ENCODE measurements around the gene SPCS3. TPM values are rescaled to one million over a fixed set of nuclear protein-coding genes. Genes with fewer than 3 reads are reported as not detected.

The SPCS3 gene
- total and polyA plus RNA-seq, 2 of the 13 experiments (the other 11 are each of a cell fraction or from before 2014, with no cell fraction given): 26.3 to 57.0 TPM

DNA sequence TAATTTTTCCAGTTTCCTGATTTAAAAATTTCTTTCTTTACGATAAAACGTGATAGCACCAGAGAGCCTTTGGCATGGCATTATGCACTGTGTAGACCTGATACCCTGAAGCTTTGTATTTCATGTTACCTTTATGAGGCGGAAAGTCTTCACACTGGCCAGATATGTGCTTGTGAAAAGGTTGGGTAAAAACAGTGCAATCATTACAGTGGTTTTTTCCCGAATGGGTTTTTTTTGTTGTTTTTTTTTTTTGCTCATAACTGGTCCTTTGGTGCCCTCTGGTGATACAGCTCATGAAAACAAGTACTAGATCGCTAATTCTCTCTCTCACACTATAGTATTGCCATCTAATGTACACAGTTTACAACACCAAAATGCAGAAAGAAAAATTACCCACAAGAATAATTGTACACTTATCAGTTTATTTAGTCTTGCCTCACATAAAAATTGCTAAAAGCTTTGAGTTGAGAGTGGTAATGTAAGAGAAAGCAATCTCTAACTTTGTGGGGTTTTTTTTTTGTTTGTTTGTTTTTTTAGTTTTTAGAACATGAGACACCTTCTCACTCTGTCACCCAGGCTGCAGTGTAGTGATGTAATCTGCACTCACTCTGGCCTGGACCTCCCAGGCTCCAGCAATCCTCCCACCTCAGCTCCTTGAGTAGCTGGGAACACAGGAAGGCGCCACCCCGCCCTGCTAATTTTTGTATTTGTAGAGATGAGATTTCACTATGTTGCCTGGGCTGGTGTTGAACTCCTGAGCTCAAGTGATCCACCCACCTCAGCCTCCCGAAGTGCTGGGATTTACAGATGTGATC lies 21.3 kb downstream of the SPCS3 start:
- FAIRE-seq (no peak), DNase-seq (ENCODE audit: low spot score) (peak; percentile 24), ATAC-seq (peak; percentile 75)
- Histone ChIP-seq H3K9me3 (ENCODE audit: low read length) (peaks cover 21% of the 10 kb centered on the region), H3K4me2 (ENCODE audit: low read depth, low read length) (no peak overlapping the region), H3K4me1 (ENCODE audit: insufficient read depth, low read length) (no peaks in the 10 kb centered on the region), H3K4me3 (replicated peaks in 1 of 3; ENCODE audit: insufficient read depth in 1 of 3, low read depth in 2 of 3, low read length in 3 of 3) (no peak overlapping the region), H3K9ac (ENCODE audit: insufficient read depth, low read depth, low read length) (no peak overlapping the region), H3K79me2 (ENCODE audit: insufficient read depth, low read length) (no peaks in the 10 kb centered on the region), H3K36me3 (replicated peaks in 1 of 2; ENCODE audit: control insufficient read depth in 1 of 2, insufficient read depth in 2 of 2, low read length in 2 of 2) (no peaks in the 10 kb centered on the region), H4K20me1 (ENCODE audit: insufficient read depth, low read length) (no peaks in the 10 kb centered on the region), H3K27ac (ENCODE audit: extremely low read length, insufficient read depth, low read length) (no peak overlapping the region), H2AFZ (ENCODE audit: low read length) (no peak overlapping the region), H3K27me3 (ENCODE audit: control insufficient read depth in 1 of 2, insufficient read depth in 2 of 2, low read length in 2 of 2) (no peaks in the 10 kb centered on the region)
- CTCF ChIA-PET (ENCODE audit: low intra/inter-chr PET ratio, low total read pairs): interaction anchor here (1.7 kb wide), 1 partner anchor 394 kb away, joined by 7 read pairs; no protein-coding TSS in a partner anchor
- BruUV-seq (replicated peaks): no TSS peak
- in situ Hi-C loops (cut with HindIII; ENCODE audit: extremely low pct_ligation_motif_present, low pct_unique_long_range_greater_than_20kb): loop anchor here (25.0 kb wide), 3 partner anchors 204 to 404 kb away; no protein-coding TSS in a partner anchor
- intact Hi-C loops (cut with micrococcal nuclease; ENCODE audit: unreplicated experiment): loop anchor here (1.0 to 10.0 kb wide), 5 partner anchors 64 to 1576 kb away; no protein-coding TSS in a partner anchor
- TF ChIP-seq FOXA3 (CRISPR knock-in tag; IDR thresholded peaks at IDR 0.05) (no peak), SALL2 (CRISPR knock-in tag; IDR thresholded peaks at IDR 0.05) (no peak), ZNF350 (CRISPR knock-in tag; IDR thresholded peaks at IDR 0.05; ENCODE audit: borderline replicate concordance, low read depth) (no peak), ZNF878 (CRISPR knock-in tag; IDR thresholded peaks at IDR 0.05) (no peak), ZC3H13 (CRISPR knock-in tag; IDR thresholded peaks at IDR 0.05) (no peak), HNRNPH1 (optimal IDR thresholded peaks at IDR 0.05; ENCODE audit: low read depth, low read length) (no peak), ZNF12 (CRISPR knock-in tag; IDR thresholded peaks at IDR 0.05) (no peak), STAG1 (CRISPR knock-in tag; IDR thresholded peaks at IDR 0.05) (peak; percentile 66), FOXJ3 (CRISPR knock-in tag; IDR thresholded peaks at IDR 0.05; ENCODE audit: borderline replicate concordance) (no peak), SMC3 (IDR thresholded peaks at IDR 0.05; ENCODE audit: low read length) (peak; percentile 56), HNRNPL (IDR thresholded peaks at IDR 0.05; ENCODE audit: low read depth, low read length) (no peak)
- TF ChIP-seq, protein P1, sequence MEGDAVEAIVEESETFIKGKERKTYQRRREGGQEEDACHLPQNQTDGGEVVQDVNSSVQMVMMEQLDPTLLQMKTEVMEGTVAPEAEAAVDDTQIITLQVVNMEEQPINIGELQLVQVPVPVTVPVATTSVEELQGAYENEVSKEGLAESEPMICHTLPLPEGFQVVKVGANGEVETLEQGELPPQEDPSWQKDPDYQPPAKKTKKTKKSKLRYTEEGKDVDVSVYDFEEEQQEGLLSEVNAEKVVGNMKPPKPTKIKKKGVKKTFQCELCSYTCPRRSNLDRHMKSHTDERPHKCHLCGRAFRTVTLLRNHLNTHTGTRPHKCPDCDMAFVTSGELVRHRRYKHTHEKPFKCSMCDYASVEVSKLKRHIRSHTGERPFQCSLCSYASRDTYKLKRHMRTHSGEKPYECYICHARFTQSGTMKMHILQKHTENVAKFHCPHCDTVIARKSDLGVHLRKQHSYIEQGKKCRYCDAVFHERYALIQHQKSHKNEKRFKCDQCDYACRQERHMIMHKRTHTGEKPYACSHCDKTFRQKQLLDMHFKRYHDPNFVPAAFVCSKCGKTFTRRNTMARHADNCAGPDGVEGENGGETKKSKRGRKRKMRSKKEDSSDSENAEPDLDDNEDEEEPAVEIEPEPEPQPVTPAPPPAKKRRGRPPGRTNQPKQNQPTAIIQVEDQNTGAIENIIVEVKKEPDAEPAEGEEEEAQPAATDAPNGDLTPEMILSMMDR (CRISPR knock-in tag; IDR thresholded peaks at IDR 0.05): peak; percentile 51
- TF ChIP-seq, protein P2, sequence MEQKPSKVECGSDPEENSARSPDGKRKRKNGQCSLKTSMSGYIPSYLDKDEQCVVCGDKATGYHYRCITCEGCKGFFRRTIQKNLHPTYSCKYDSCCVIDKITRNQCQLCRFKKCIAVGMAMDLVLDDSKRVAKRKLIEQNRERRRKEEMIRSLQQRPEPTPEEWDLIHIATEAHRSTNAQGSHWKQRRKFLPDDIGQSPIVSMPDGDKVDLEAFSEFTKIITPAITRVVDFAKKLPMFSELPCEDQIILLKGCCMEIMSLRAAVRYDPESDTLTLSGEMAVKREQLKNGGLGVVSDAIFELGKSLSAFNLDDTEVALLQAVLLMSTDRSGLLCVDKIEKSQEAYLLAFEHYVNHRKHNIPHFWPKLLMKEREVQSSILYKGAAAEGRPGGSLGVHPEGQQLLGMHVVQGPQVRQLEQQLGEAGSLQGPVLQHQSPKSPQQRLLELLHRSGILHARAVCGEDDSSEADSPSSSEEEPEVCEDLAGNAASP (CRISPR knock-in tag; IDR thresholded peaks at IDR 0.05; ENCODE audit: borderline replicate concordance): no peak
- TF ChIP-seq, protein P3, sequence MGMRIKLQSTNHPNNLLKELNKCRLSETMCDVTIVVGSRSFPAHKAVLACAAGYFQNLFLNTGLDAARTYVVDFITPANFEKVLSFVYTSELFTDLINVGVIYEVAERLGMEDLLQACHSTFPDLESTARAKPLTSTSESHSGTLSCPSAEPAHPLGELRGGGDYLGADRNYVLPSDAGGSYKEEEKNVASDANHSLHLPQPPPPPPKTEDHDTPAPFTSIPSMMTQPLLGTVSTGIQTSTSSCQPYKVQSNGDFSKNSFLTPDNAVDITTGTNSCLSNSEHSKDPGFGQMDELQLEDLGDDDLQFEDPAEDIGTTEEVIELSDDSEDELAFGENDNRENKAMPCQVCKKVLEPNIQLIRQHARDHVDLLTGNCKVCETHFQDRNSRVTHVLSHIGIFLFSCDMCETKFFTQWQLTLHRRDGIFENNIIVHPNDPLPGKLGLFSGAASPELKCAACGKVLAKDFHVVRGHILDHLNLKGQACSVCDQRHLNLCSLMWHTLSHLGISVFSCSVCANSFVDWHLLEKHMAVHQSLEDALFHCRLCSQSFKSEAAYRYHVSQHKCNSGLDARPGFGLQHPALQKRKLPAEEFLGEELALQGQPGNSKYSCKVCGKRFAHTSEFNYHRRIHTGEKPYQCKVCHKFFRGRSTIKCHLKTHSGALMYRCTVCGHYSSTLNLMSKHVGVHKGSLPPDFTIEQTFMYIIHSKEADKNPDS (CRISPR knock-in tag; IDR thresholded peaks at IDR 0.05): no peak
- TF ChIP-seq, protein P4, sequence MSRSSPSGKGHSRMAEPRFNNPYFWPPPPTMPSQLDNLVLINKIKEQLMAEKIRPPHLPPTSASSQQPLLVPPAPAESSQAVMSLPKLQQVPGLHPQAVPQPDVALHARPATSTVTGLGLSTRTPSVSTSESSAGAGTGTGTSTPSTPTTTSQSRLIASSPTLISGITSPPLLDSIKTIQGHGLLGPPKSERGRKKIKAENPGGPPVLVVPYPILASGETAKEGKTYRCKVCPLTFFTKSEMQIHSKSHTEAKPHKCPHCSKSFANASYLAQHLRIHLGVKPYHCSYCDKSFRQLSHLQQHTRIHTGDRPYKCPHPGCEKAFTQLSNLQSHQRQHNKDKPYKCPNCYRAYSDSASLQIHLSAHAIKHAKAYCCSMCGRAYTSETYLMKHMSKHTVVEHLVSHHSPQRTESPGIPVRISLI (CRISPR knock-in tag; IDR thresholded peaks at IDR 0.05; ENCODE audit: borderline replicate concordance): peak; percentile 91
- TF ChIP-seq, protein P5, sequence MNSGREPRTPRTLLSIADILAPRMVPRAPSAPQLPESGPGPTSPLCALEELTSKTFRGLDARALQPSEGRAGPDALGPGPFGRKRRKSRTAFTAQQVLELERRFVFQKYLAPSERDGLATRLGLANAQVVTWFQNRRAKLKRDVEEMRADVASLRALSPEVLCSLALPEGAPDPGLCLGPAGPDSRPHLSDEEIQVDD (CRISPR knock-in tag; IDR thresholded peaks at IDR 0.05; ENCODE audit: borderline replicate concordance): no peak
- WGBS (ENCODE audit: low lambda C conversion rate): 45% methylated on average over 8 of the region's 8 CpGs
- POLR2A ChIA-PET: no interaction called here

Measured in HepG2 (cell line).